GM12878 (cell line): ENCODE measurements around the gene GGT1. TPM values are rescaled to one million over a fixed set of nuclear protein-coding genes. Genes with fewer than 3 reads are reported as not detected.

ENCODE experiments used
- ATAC-seq: fragments of 200-7000 bp; cut with Tn5 transposase; 3 replicates; pipeline ENCODE4 v1.9.1; 2020; ENCODE audit warnings: mild to moderate bottlenecking, moderate library complexity
- BruUV-seq: library from RNA; stranded (reverse); fragments of 400-500 nt; replicated peaks from 2 replicates; lab custom pipeline; 2021; lab: Mats Ljungman, UMichigan
- CTCF ChIA-PET: fragments of 300-600 bp; sonication (Branson Sonifier 250); formaldehyde crosslinking; extraction: SDS; loops from one replicate; lab custom pipeline; 2021; ENCODE audit warnings: inconsistent platforms; lab: Yijun Ruan, JAX
- POLR2A ChIA-PET: fragments of 350-600 bp; formaldehyde crosslinking; extraction: SDS; loops from one replicate; lab custom pipeline; 2021; ENCODE audit warnings: inconsistent platforms; lab: Charles Lee
- RAD21 ChIA-PET: fragments of 300-600 bp; sonication (Branson Sonifier 250); formaldehyde crosslinking; loops from one replicate; lab custom pipeline; 2023; ENCODE audit warnings: antibody characterized with exemption; ENCODE audit not compliant: unreplicated experiment; lab: Charles Lee
- SMC1A ChIA-PET: fragments of 300-600 bp; sonication (Branson Sonifier 250); formaldehyde crosslinking; loops from one replicate; lab custom pipeline; 2023; ENCODE audit not compliant: unreplicated experiment, uncharacterized antibody; lab: Charles Lee
- DNase-seq: peaks from one replicate; pipeline ENCODE4 v3.0.0-alpha.2; 2011; ENCODE audit warnings: low read depth, low spot score
- FAIRE-seq: peaks from 3 replicates; lab custom pipeline; 2011; peaks lifted over from hg19 to GRCh38; lab: Jason Lieb, UNC
- H2AFZ ChIP-seq: 2 replicates; pipeline ENCODE4 v1.6.0; 2011; ENCODE audit warnings: low read depth, low read length, control low read depth; ENCODE audit not compliant: control insufficient read depth
- H3K27ac ChIP-seq: 2 replicates; pipeline ENCODE4 v1.5.1; 2011; ENCODE audit warnings: control low read depth; ENCODE audit not compliant: control insufficient read depth, insufficient read depth
- H3K27me3 ChIP-seq, 2 experiments: replicated peaks in 1 of 2; 2 replicates each; pipeline versions ENCODE4 v1.6.0 to v1.6.1; 2011; ENCODE audit warnings: low read length in 1 of 2; ENCODE audit not compliant: control insufficient read depth in 2 of 2, insufficient read depth in 2 of 2
- H3K36me3 ChIP-seq, 2 experiments: 2 replicates each; pipeline ENCODE4 v1.5.1; 2011; ENCODE audit warnings: low read length in 1 of 2; ENCODE audit not compliant: control insufficient read depth in 2 of 2, insufficient read depth in 2 of 2
- H3K4me1 ChIP-seq: 2 replicates; pipeline ENCODE4 v1.6.1; 2011; ENCODE audit warnings: mild to moderate bottlenecking, low read length, moderate library complexity, mixed read lengths; ENCODE audit not compliant: control insufficient read depth, insufficient read depth
- H3K4me2 ChIP-seq: 2 replicates; pipeline ENCODE4 v1.6.0; 2011; ENCODE audit warnings: control low read depth; ENCODE audit not compliant: control insufficient read depth, insufficient read depth
- H3K4me3 ChIP-seq: fragments of 200-600 bp; sonication (generic); 2 replicates; pipeline ENCODE4 v1.5.1; 2016
- H3K79me2 ChIP-seq: 2 replicates; pipeline ENCODE4 v1.6.0; 2011; ENCODE audit warnings: low read length; ENCODE audit not compliant: control insufficient read depth, insufficient read depth
- H3K9ac ChIP-seq: 2 replicates; pipeline ENCODE4 v1.8.0; 2011; ENCODE audit warnings: low read length, control low read depth, mixed read lengths; ENCODE audit not compliant: control insufficient read depth, insufficient read depth
- H3K9me3 ChIP-seq: replicated peaks from 3 replicates; pipeline ENCODE4 v1.5.1; 2011; ENCODE audit warnings: mild to moderate bottlenecking, low read length; ENCODE audit not compliant: control insufficient read depth, insufficient read depth
- H4K20me1 ChIP-seq: 2 replicates; pipeline ENCODE4 v1.6.0; 2011; ENCODE audit not compliant: control insufficient read depth, insufficient read depth
- CBX5 ChIP-seq: sonication (generic); IDR thresholded peaks from 2 replicates; pipeline ENCODE4 v1.6.1; 2016; ENCODE audit warnings: low read depth, moderate library complexity, mild to moderate bottlenecking, inconsistent platforms
- EED ChIP-seq: sonication (generic); IDR thresholded peaks from 2 replicates; pipeline ENCODE4 v1.6.1; 2016; ENCODE audit warnings: antibody characterized with exemption, low read depth
- FOS ChIP-seq: IDR thresholded peaks from 3 replicates; pipeline ENCODE4 v1.6.1; 2011; ENCODE audit warnings: borderline replicate concordance; ENCODE audit not compliant: insufficient read length; ENCODE audit errors: extremely low read depth
- RAD51 ChIP-seq: fragments of 450-650 bp; IDR thresholded peaks from 2 replicates; pipeline ENCODE4 v1.6.1; 2016; ENCODE audit warnings: moderate library complexity, mild to moderate bottlenecking, inconsistent platforms
- SP1 ChIP-seq: IDR thresholded peaks from one replicate; pipeline ENCODE4 v1.6.1; 2011; ENCODE audit warnings: low read depth, low read length
- TCF12 ChIP-seq: IDR thresholded peaks from 2 replicates; pipeline ENCODE4 v1.6.1; 2011; ENCODE audit warnings: low read depth, mild to moderate bottlenecking, low read length
- ZNF622 ChIP-seq: fragments of 450-650 bp; IDR thresholded peaks from 2 replicates; pipeline ENCODE4 v1.6.1; 2017; ENCODE audit warnings: mild to moderate bottlenecking, inconsistent platforms
- whole genome bisulfite sequencing: methylation state at CpG from one replicate; pipeline ENCODE4 v1.1.6; 2016; ENCODE audit warnings: low lambda C conversion rate; ENCODE audit not compliant: insufficient replicate concordance, insufficient coverage; ENCODE audit errors: missing lambda C conversion rate; 5-methylcytosine and 5-hydroxymethylcytosine counted together
- in situ Hi-C: fragments of 300-500 bp; cut with MboI; formaldehyde crosslinking; loops from 9 replicates; pipeline ENCODE4 v1.14.3; 2018; ENCODE audit warnings: mixed read lengths
- intact Hi-C: fragments of 100-400 bp; cut with micrococcal nuclease; formaldehyde crosslinking; loops from one replicate; pipeline ENCODE4 v1.14.2; 2022; ENCODE audit not compliant: unreplicated experiment
- polyA plus RNA-seq, 11 experiments: library from polyadenylated mRNA; depleted of rRNA in 4 of 11; unstranded in 6 of 11; stranded (reverse) in 5 of 11; fragments of >200 nt; fragmentation: Nextera tagmentation in 4 of 11; fragmentation: Illumina TruSeq in 1 of 11; extraction: Ambion mirVana in 4 of 11; extraction: Trizol in 1 of 11; gene quantifications; 1 replicate in 1 of 11; 2 replicates in 10 of 11; pipeline versions ENCODE4 v1.2.1 to v1.2.3, GENCODE V29; 2011 to 2016; ENCODE audit warnings: inconsistent platforms in 2 of 11, missing spikeins in 2 of 11, low read depth in 1 of 11
- total RNA-seq, 4 experiments: library from RNA; depleted of rRNA in 3 of 4; stranded (reverse); fragments of >200 nt in 3 of 4; fragmentation: Illumina TruSeq in 1 of 4; extraction: Trizol in 1 of 4; gene quantifications; 2 replicates each; pipeline versions ENCODE4 v1.2.1 to v1.2.3, GENCODE V29; 2013 to 2021
- TF ChIP-seq, protein P1 (sequence below): fragments of 450-650 bp; IDR thresholded peaks from 2 replicates; pipeline ENCODE4 v1.6.1; 2017; ENCODE audit warnings: mild to moderate bottlenecking, moderate library complexity
- TF ChIP-seq, protein P2 (sequence below): IDR thresholded peaks from 2 replicates; pipeline ENCODE4 v1.6.1; 2012; ENCODE audit warnings: low read depth, low read length, improper control_type of control experiment
- TF ChIP-seq, protein P3 (sequence below): fragments of 450-650 bp; IDR thresholded peaks from 2 replicates; pipeline ENCODE4 v1.6.1; 2017; ENCODE audit warnings: mild to moderate bottlenecking, moderate library complexity
- TF ChIP-seq, protein P4 (sequence below): fragments of 450-650 bp; formaldehyde crosslinking; IDR thresholded peaks from 2 replicates; pipeline ENCODE4 v1.4.0; 2022; ENCODE audit warnings: mild to moderate bottlenecking, moderate library complexity

The GGT1 gene
- total and polyA plus RNA-seq, 10 of the 15 experiments (the other 5 are each of a cell fraction or from before 2014, with no cell fraction given): 0.47 to 26.6 (median 9.1) TPM

DNA sequence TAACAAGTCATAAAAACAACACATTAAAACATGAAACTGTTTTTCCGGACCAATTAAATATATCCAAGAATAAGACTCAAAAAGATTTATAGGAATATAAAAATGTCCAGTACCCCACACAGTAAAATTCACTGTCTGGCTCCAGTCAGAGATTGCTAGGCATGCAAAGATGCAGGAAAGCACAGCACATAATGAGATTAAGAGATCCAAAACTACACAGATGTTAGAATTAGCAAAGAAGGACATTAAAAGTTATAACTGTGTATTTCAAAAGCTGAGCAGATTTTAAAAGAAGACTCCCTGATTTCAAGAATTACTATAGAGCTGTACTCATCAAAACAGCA is 23.8 kb upstream of the GGT1 start:
- H3K4me2 ChIP-seq: no peak overlapping the region
- intact Hi-C loops: no loop called here
- H3K4me1 ChIP-seq: no peaks in the 10 kb centered on the region
- in situ Hi-C loops: no loop called here
- no peaks in the 10 kb centered on the region for H3K9me3 ChIP-seq
- BruUV-seq: no TSS peak
- no peak overlapping the region for H3K9ac ChIP-seq
- DNase-seq (no peak), FAIRE-seq (no peak), ATAC-seq (no peak)
- no peak overlapping the region for H3K4me3 ChIP-seq
- no peak overlapping the region for H3K27ac ChIP-seq
- H2AFZ ChIP-seq: no peak overlapping the region
- WGBS: 92% methylated on average over 1 of the region's 1 CpG
- SMC1A ChIA-PET: no interaction called here
- no peaks in the 10 kb centered on the region for H4K20me1 ChIP-seq
- no peaks in the 10 kb centered on the region for H3K79me2 ChIP-seq
- H3K27me3 ChIP-seq: no peaks in the 10 kb centered on the region
- RAD21 ChIA-PET: no interaction called here
- peaks cover 0 to 4% of the 10 kb centered on the region in 2 experiments; a peak in 2 of 4 replicates for H3K36me3 ChIP-seq
- POLR2A ChIA-PET: no interaction called here
- CTCF ChIA-PET: no interaction called here
- TF ChIP-seq, protein P1, sequence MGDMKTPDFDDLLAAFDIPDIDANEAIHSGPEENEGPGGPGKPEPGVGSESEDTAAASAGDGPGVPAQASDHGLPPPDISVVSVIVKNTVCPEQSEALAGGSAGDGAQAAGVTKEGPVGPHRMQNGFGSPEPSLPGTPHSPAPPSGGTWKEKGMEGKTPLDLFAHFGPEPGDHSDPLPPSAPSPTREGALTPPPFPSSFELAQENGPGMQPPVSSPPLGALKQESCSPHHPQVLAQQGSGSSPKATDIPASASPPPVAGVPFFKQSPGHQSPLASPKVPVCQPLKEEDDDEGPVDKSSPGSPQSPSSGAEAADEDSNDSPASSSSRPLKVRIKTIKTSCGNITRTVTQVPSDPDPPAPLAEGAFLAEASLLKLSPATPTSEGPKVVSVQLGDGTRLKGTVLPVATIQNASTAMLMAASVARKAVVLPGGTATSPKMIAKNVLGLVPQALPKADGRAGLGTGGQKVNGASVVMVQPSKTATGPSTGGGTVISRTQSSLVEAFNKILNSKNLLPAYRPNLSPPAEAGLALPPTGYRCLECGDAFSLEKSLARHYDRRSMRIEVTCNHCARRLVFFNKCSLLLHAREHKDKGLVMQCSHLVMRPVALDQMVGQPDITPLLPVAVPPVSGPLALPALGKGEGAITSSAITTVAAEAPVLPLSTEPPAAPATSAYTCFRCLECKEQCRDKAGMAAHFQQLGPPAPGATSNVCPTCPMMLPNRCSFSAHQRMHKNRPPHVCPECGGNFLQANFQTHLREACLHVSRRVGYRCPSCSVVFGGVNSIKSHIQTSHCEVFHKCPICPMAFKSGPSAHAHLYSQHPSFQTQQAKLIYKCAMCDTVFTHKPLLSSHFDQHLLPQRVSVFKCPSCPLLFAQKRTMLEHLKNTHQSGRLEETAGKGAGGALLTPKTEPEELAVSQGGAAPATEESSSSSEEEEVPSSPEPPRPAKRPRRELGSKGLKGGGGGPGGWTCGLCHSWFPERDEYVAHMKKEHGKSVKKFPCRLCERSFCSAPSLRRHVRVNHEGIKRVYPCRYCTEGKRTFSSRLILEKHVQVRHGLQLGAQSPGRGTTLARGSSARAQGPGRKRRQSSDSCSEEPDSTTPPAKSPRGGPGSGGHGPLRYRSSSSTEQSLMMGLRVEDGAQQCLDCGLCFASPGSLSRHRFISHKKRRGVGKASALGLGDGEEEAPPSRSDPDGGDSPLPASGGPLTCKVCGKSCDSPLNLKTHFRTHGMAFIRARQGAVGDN: no peak
- no peak for TF ChIP-seq SP1
- TF ChIP-seq TCF12: no peak
- TF ChIP-seq, protein P2, sequence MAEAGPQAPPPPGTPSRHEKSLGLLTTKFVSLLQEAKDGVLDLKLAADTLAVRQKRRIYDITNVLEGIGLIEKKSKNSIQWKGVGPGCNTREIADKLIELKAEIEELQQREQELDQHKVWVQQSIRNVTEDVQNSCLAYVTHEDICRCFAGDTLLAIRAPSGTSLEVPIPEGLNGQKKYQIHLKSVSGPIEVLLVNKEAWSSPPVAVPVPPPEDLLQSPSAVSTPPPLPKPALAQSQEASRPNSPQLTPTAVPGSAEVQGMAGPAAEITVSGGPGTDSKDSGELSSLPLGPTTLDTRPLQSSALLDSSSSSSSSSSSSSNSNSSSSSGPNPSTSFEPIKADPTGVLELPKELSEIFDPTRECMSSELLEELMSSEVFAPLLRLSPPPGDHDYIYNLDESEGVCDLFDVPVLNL: no peak
- no peak for TF ChIP-seq RAD51
- TF ChIP-seq FOS: no peak
- TF ChIP-seq, protein P3, sequence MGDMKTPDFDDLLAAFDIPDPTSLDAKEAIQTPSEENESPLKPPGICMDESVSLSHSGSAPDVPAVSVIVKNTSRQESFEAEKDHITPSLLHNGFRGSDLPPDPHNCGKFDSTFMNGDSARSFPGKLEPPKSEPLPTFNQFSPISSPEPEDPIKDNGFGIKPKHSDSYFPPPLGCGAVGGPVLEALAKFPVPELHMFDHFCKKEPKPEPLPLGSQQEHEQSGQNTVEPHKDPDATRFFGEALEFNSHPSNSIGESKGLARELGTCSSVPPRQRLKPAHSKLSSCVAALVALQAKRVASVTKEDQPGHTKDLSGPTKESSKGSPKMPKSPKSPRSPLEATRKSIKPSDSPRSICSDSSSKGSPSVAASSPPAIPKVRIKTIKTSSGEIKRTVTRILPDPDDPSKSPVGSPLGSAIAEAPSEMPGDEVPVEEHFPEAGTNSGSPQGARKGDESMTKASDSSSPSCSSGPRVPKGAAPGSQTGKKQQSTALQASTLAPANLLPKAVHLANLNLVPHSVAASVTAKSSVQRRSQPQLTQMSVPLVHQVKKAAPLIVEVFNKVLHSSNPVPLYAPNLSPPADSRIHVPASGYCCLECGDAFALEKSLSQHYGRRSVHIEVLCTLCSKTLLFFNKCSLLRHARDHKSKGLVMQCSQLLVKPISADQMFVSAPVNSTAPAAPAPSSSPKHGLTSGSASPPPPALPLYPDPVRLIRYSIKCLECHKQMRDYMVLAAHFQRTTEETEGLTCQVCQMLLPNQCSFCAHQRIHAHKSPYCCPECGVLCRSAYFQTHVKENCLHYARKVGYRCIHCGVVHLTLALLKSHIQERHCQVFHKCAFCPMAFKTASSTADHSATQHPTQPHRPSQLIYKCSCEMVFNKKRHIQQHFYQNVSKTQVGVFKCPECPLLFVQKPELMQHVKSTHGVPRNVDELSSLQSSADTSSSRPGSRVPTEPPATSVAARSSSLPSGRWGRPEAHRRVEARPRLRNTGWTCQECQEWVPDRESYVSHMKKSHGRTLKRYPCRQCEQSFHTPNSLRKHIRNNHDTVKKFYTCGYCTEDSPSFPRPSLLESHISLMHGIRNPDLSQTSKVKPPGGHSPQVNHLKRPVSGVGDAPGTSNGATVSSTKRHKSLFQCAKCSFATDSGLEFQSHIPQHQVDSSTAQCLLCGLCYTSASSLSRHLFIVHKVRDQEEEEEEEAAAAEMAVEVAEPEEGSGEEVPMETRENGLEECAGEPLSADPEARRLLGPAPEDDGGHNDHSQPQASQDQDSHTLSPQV: no peak
- TF ChIP-seq CBX5: no peak
- TF ChIP-seq EED: no peak
- TF ChIP-seq, protein P4, sequence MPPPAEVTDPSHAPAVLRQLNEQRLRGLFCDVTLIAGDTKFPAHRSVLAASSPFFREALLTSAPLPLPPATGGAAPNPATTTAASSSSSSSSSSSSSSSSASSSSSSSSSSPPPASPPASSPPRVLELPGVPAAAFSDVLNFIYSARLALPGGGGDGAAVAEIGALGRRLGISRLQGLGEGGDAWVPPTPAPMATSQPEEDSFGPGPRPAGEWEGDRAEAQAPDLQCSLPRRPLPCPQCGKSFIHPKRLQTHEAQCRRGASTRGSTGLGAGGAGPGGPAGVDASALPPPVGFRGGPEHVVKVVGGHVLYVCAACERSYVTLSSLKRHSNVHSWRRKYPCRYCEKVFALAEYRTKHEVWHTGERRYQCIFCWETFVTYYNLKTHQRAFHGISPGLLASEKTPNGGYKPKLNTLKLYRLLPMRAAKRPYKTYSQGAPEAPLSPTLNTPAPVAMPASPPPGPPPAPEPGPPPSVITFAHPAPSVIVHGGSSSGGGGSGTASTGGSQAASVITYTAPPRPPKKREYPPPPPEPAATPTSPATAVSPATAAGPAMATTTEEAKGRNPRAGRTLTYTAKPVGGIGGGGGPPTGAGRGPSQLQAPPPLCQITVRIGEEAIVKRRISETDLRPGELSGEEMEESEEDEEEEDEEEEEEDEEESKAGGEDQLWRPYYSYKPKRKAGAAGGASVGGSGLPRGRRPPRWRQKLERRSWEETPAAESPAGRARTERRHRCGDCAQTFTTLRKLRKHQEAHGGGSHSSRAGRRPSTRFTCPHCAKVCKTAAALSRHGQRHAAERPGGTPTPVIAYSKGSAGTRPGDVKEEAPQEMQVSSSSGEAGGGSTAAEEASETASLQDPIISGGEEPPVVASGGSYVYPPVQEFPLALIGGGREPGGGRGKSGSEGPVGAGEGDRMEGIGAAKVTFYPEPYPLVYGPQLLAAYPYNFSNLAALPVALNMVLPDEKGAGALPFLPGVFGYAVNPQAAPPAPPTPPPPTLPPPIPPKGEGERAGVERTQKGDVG: no peak
- no peak for TF ChIP-seq ZNF622
